Endodermal cell (in vitro differentiated cells): ENCODE data around the gene TCTN1. TPM values are rescaled to one million over a fixed set of nuclear protein-coding genes. Genes with fewer than 3 reads are reported as not detected.

Experiments
- DNase-seq: peaks from one replicate; pipeline ENCODE4 v3.0.0-alpha.2; 2017
- H3K27ac ChIP-seq: 2 replicates; pipeline ENCODE4 v1.5.1; 2013; ENCODE audit warnings: mild to moderate bottlenecking, low read depth, low read length, moderate library complexity
- H3K27me3 ChIP-seq: 2 replicates; pipeline ENCODE4 v1.6.1; 2013; ENCODE audit warnings: mild to moderate bottlenecking, low read length, moderate library complexity; ENCODE audit not compliant: insufficient read depth, control insufficient read depth, poor library complexity, severe bottlenecking
- H3K36me3 ChIP-seq: 2 replicates; pipeline ENCODE4 v1.7.0; 2013; ENCODE audit warnings: mild to moderate bottlenecking, low read length, moderate library complexity; ENCODE audit not compliant: control insufficient read depth, insufficient read depth
- H3K4me1 ChIP-seq: one replicate; pipeline ENCODE4 v1.7.0; 2013; ENCODE audit warnings: low read length; ENCODE audit not compliant: control insufficient read depth, insufficient read depth
- H3K4me3 ChIP-seq: 2 replicates; pipeline ENCODE4 v1.5.1; 2013; ENCODE audit warnings: mild to moderate bottlenecking, low read length, moderate library complexity
- H3K9ac ChIP-seq: 2 replicates; pipeline ENCODE4 v1.6.1; 2013; ENCODE audit warnings: mild to moderate bottlenecking, low read length, moderate library complexity; ENCODE audit not compliant: poor library complexity, severe bottlenecking; ENCODE audit errors: extremely low read depth
- H3K9me3 ChIP-seq: 2 replicates; pipeline ENCODE4 v1.6.1; 2013; ENCODE audit warnings: mild to moderate bottlenecking, low read length, moderate library complexity; ENCODE audit not compliant: control insufficient read depth
- H3K27ac Mint-ChIP-seq: 2 replicates; pipeline ENCODE4 v1.8.0; 2020; ENCODE audit warnings: mixed read lengths
- H3K27me3 Mint-ChIP-seq: 2 replicates; pipeline ENCODE4 v1.8.0; 2021; ENCODE audit warnings: mild to moderate bottlenecking, mixed read lengths; ENCODE audit not compliant: insufficient read depth
- H3K36me3 Mint-ChIP-seq: 2 replicates; pipeline ENCODE4 v1.8.0; 2020; ENCODE audit warnings: low read depth, mixed read lengths
- H3K4me1 Mint-ChIP-seq: 2 replicates; pipeline ENCODE4 v1.8.0; 2020; ENCODE audit warnings: mixed read lengths
- H3K4me3 Mint-ChIP-seq: 2 replicates; pipeline ENCODE4 v1.8.0; 2020; ENCODE audit warnings: mild to moderate bottlenecking, moderate library complexity, mixed read lengths
- H3K9me3 Mint-ChIP-seq: 2 replicates; pipeline ENCODE4 v1.8.0; 2020; ENCODE audit warnings: mild to moderate bottlenecking, mixed read lengths
- CTCF ChIP-seq: fragments of 200-600 bp; sonication (generic); conservative IDR thresholded peaks from 2 replicates; pipeline ENCODE4 v1.5.0; 2021; ENCODE audit warnings: antibody characterized with exemption, mild to moderate bottlenecking
- WGBS, 2 experiments: methylation state at CpG; one replicate each; pipeline versions ENCODE4 v1.1.5 to v1.1.7; 2013; ENCODE audit warnings: missing lambda C conversion rate in 2 of 2, mixed read lengths in 1 of 2; ENCODE audit not compliant: insufficient coverage in 1 of 2, insufficient read length in 1 of 2; 5-methylcytosine and 5-hydroxymethylcytosine counted together
- total RNA-seq, 2 donors: library from RNA; stranded (reverse); fragmentation: NEBNext Ultra II Directional in 1 of 2; extraction: Animal tissue kit (Norgen Biotek cat#: 25700) in 1 of 2; gene quantifications; 2 replicates in 1 of 2; 3 replicates in 1 of 2; pipeline ENCODE4 v1.2.1, GENCODE V29; 2021

TCTN1 gene
- total RNA-seq, 2 donors from 2014 or later = 29.5 to 44.9 TPM

DNA sequence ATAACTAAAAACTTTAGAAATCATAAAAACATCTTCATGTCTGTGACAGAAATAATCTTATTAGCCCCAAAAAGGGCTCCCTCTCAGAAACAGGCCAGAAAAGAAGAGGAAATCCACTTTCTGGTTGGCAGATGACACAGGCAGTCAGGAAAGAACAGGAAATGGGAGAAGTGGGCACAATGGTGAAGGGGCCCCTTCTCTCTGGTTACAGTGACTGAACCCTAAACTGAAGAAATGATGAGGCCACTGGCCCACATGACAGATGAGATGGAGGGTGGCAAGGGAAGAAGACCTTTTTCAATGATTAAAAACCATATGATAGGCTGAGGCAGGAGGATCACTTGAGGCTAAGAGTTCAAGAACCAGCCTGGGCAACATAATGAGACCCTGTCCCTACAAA lies 21.1 kb downstream of the TCTN1 start:
- no peak overlapping the region for H3K4me3 Mint-ChIP-seq
- no peaks in the 10 kb centered on the region for H3K36me3 Mint-ChIP-seq
- no peaks in the 10 kb centered on the region for H3K27me3 Mint-ChIP-seq
- Histone ChIP-seq H3K27me3 (no peaks in the 10 kb centered on the region), H3K4me3 (no peak overlapping the region), H3K9me3 (no peaks in the 10 kb centered on the region), H3K36me3 (no peaks in the 10 kb centered on the region), H3K27ac (no peak overlapping the region), H3K4me1 (no peaks in the 10 kb centered on the region), H3K9ac (no peak overlapping the region)
- TF ChIP-seq CTCF = no peak
- no peak overlapping the region for H3K27ac Mint-ChIP-seq
- no peak for DNase-seq
- no peaks in the 10 kb centered on the region for H3K9me3 Mint-ChIP-seq
- no peaks in the 10 kb centered on the region for H3K4me1 Mint-ChIP-seq

DNA sequence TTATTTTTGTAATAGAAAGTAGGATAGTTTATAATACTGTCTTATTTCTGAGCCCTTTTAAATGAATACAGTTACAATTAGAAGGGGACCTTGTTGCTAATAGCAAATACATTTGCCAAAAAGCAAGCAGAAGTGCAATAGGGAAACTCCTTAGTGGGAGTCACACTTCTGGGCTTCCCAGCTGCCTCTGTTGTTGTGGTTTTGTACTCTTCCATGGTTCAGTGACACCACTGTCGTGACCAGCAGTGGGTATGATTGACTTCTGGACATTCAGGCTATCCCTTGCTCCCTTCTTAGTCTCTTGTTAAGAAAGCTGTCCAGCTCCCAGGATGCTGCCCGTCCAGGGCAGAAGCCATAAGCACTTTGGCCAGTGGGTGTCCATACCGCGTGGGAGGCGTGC lies 22.6 kb downstream of the TCTN1 start:
- Histone ChIP-seq H3K27me3 (no peaks in the 10 kb centered on the region), H3K4me3 (no peak overlapping the region), H3K9me3 (no peaks in the 10 kb centered on the region), H3K27ac (no peak overlapping the region), H3K9ac (no peak overlapping the region), H3K4me1 (no peaks in the 10 kb centered on the region), H3K36me3 (no peaks in the 10 kb centered on the region)
- peaks cover under 1% of the 10 kb centered on the region for H3K4me1 Mint-ChIP-seq
- 96% methylated on average over 4 to 5 of the region's 5 CpGs for WGBS, 2 experiments
- DNase-seq = no peak
- no peaks in the 10 kb centered on the region for H3K36me3 Mint-ChIP-seq
- no peaks in the 10 kb centered on the region for H3K9me3 Mint-ChIP-seq
- H3K4me3 Mint-ChIP-seq = no peak overlapping the region
- no peaks in the 10 kb centered on the region for H3K27me3 Mint-ChIP-seq
- TF ChIP-seq CTCF = no peak
- H3K27ac Mint-ChIP-seq = no peak overlapping the region

GRCh38 chr12:110637869-110638441 lies 24.0 kb downstream of the TCTN1 start:
- no peak for TF ChIP-seq CTCF
- Histone ChIP-seq H3K27me3 (no peaks in the 10 kb centered on the region), H3K4me1 (no peaks in the 10 kb centered on the region), H3K27ac (no peak overlapping the region), H3K4me3 (no peak overlapping the region), H3K9ac (no peak overlapping the region), H3K9me3 (no peaks in the 10 kb centered on the region), H3K36me3 (no peaks in the 10 kb centered on the region)
- peaks cover 6% of the 10 kb centered on the region for H3K4me1 Mint-ChIP-seq
- DNase-seq = no peak
- no peak overlapping the region for H3K27ac Mint-ChIP-seq
- 87 to 94% methylated on average over 3 of the region's 3 CpGs for WGBS, 2 experiments
- H3K9me3 Mint-ChIP-seq = no peaks in the 10 kb centered on the region
- no peak overlapping the region for H3K4me3 Mint-ChIP-seq
- no peaks in the 10 kb centered on the region for H3K36me3 Mint-ChIP-seq
- no peaks in the 10 kb centered on the region for H3K27me3 Mint-ChIP-seq
